Trophoblast cell (in vitro differentiated cells and primary cell): ENCODE data around the gene REEP1. TPM values are rescaled to one million over a fixed set of nuclear protein-coding genes. Genes with fewer than 3 reads are reported as not detected.

ENCODE experiments used
- DNase-seq, 2 donors: peaks; one replicate each; pipeline ENCODE4 v3.0.0-alpha.2; 2016
- H2AFZ ChIP-seq: 2 replicates; pipeline ENCODE4 v1.6.1; 2013; ENCODE audit warnings: low read length, moderate library complexity, mild to moderate bottlenecking; ENCODE audit not compliant: insufficient read depth, poor library complexity
- H2AK5ac ChIP-seq: 2 replicates; pipeline ENCODE4 v1.6.1; 2013; ENCODE audit warnings: mild to moderate bottlenecking, low read length
- H2BK120ac ChIP-seq: 2 replicates; pipeline ENCODE4 v1.6.1; 2013; ENCODE audit warnings: low read length, mild to moderate bottlenecking, moderate library complexity; ENCODE audit not compliant: insufficient read depth, poor library complexity
- H2BK12ac ChIP-seq: 2 replicates; pipeline ENCODE4 v1.6.1; 2013; ENCODE audit warnings: mild to moderate bottlenecking, low read length, moderate library complexity
- H2BK5ac ChIP-seq: 2 replicates; pipeline ENCODE4 v1.6.1; 2013; ENCODE audit warnings: low read length, low read depth, moderate library complexity, mild to moderate bottlenecking; ENCODE audit not compliant: poor library complexity
- H3K14ac ChIP-seq: 2 replicates; pipeline ENCODE4 v1.6.1; 2013; ENCODE audit warnings: mild to moderate bottlenecking, low read length
- H3K18ac ChIP-seq: 2 replicates; pipeline ENCODE4 v1.6.1; 2013; ENCODE audit warnings: mild to moderate bottlenecking, low read length
- H3K23ac ChIP-seq: 2 replicates; pipeline ENCODE4 v1.6.1; 2013; ENCODE audit warnings: low read length
- H3K27ac ChIP-seq: 2 replicates; pipeline ENCODE4 v1.5.1; 2013; ENCODE audit warnings: low read depth, mild to moderate bottlenecking, inconsistent platforms, low read length, moderate library complexity
- H3K27me3 ChIP-seq: 2 replicates; pipeline ENCODE4 v1.6.1; 2013; ENCODE audit warnings: inconsistent platforms, mild to moderate bottlenecking, low read length, moderate library complexity; ENCODE audit not compliant: insufficient read depth
- H3K36me3 ChIP-seq, 2 experiments: 1 replicate in 1 of 2; 2 replicates in 1 of 2; pipeline ENCODE4 v1.6.1; 2013; ENCODE audit warnings: low read length in 2 of 2, mild to moderate bottlenecking in 2 of 2, moderate library complexity in 1 of 2; ENCODE audit not compliant: insufficient read depth in 2 of 2, control insufficient read depth in 1 of 2
- H3K4ac ChIP-seq: 2 replicates; pipeline ENCODE4 v1.6.1; 2013; ENCODE audit warnings: low read depth, mild to moderate bottlenecking, low read length, moderate library complexity
- H3K4me1 ChIP-seq, 2 experiments: 1 replicate in 1 of 2; 2 replicates in 1 of 2; pipeline ENCODE4 v1.6.1; 2013; ENCODE audit warnings: low read length in 2 of 2, mild to moderate bottlenecking in 2 of 2, moderate library complexity in 1 of 2; ENCODE audit not compliant: insufficient read depth in 2 of 2, control insufficient read depth in 1 of 2
- H3K4me2 ChIP-seq: 2 replicates; pipeline ENCODE4 v1.6.1; 2013; ENCODE audit warnings: inconsistent platforms, mild to moderate bottlenecking, low read length, moderate library complexity
- H3K4me3 ChIP-seq: 2 replicates; pipeline ENCODE4 v1.5.1; 2013; ENCODE audit warnings: mild to moderate bottlenecking, low read depth, low read length, inconsistent platforms
- H3K79me1 ChIP-seq: one replicate; pipeline ENCODE4 v1.6.1; 2013; ENCODE audit warnings: low read length
- H3K79me2 ChIP-seq: 2 replicates; pipeline ENCODE4 v1.6.1; 2013; ENCODE audit warnings: low read length, mild to moderate bottlenecking; ENCODE audit not compliant: control insufficient read depth, insufficient read depth, poor library complexity
- H3K9ac ChIP-seq: 2 replicates; pipeline ENCODE4 v1.6.1; 2013; ENCODE audit warnings: mild to moderate bottlenecking, low read length
- H3K9me3 ChIP-seq: 2 replicates; pipeline ENCODE4 v1.6.1; 2013; ENCODE audit warnings: low read depth, mild to moderate bottlenecking, control low read depth, inconsistent platforms, low read length; ENCODE audit not compliant: insufficient read depth
- H4K12ac ChIP-seq: 2 replicates; pipeline ENCODE4 v1.6.1; 2013; ENCODE audit warnings: low read depth, mild to moderate bottlenecking, low read length, moderate library complexity
- H4K8ac ChIP-seq: 2 replicates; pipeline ENCODE4 v1.6.1; 2013; ENCODE audit warnings: low read depth, mild to moderate bottlenecking, low read length, moderate library complexity
- H4K91ac ChIP-seq: one replicate; pipeline ENCODE4 v1.6.1; 2013; ENCODE audit warnings: low read depth, mild to moderate bottlenecking, low read length, moderate library complexity
- WGBS: extraction: QIAGEN DNeasy Blood & Tissue Kit; methylation state at CpG from one replicate; pipeline ENCODE4 v1.1.7; 2013; ENCODE audit warnings: missing lambda C conversion rate; ENCODE audit not compliant: insufficient read length, insufficient coverage; ENCODE audit errors: extremely low coverage; 5-methylcytosine and 5-hydroxymethylcytosine counted together
- polyA plus RNA-seq: library from polyadenylated mRNA; stranded (reverse); fragments of 200-250 nt; gene quantifications from 2 replicates; pipeline ENCODE4 v1.2.3, GENCODE V29; 2013

REEP1 gene
- polyA plus RNA-seq, result 22.1 and 24.0 TPM in 2 replicates

GRCh38 chr2:86337244-86337835 lies at the start of gene REEP1:
Gene REEP1 (minus strand): TSS chr2:86337626. CDS start chr2:86337510, 116 bp downstream.
- H3K9ac ChIP-seq, result peak within 1 kb of the TSS; percentile 53
- no CpG with 5 or more reads among the region's 87 CpGs for WGBS
- no peaks in the 10 kb centered on the region for H3K36me3 ChIP-seq

GRCh38 chr2:86383844-86384243 lies 46.4 kb upstream of the REEP1 start:
- no peak overlapping the region for H3K14ac ChIP-seq
- H3K79me2 ChIP-seq, result no peaks in the 10 kb centered on the region
- no peaks in the 10 kb centered on the region for H3K36me3 ChIP-seq
- H4K12ac ChIP-seq, result no peak overlapping the region
- no peak overlapping the region for H4K8ac ChIP-seq
- no peak overlapping the region for H3K9ac ChIP-seq
- no peak overlapping the region for H2BK5ac ChIP-seq
- no peak overlapping the region for H3K23ac ChIP-seq
- no peaks in the 10 kb centered on the region for H3K27me3 ChIP-seq
- H3K27ac ChIP-seq, result no peak overlapping the region
- no peak overlapping the region for H4K91ac ChIP-seq
- H3K4me2 ChIP-seq, result no peak overlapping the region
- H2BK120ac ChIP-seq, result no peak overlapping the region
- H3K4ac ChIP-seq, result no peak overlapping the region
- H3K18ac ChIP-seq, result no peak overlapping the region
- H2AK5ac ChIP-seq, result no peak overlapping the region
- DNase-seq, result no peak
- H3K4me1 ChIP-seq, result no peaks in the 10 kb centered on the region
- H3K9me3 ChIP-seq, result no peaks in the 10 kb centered on the region
- no peak overlapping the region for H2AFZ ChIP-seq
- H2BK12ac ChIP-seq, result no peak overlapping the region
- H3K4me3 ChIP-seq, result no peak overlapping the region
- no CpG with 5 or more reads among the region's 1 CpG for WGBS
- no peaks in the 10 kb centered on the region for H3K79me1 ChIP-seq

More at GRCh38 chr2:86337244-86337835, at the start of gene REEP1:
- H2BK12ac ChIP-seq, result no peak within 1 kb of the TSS
- H3K27ac ChIP-seq, result no peak within 1 kb of the TSS
- no peak within 1 kb of the TSS for H3K14ac ChIP-seq
- H3K79me2 ChIP-seq, result no peaks in the 10 kb centered on the region
- H3K4me2 ChIP-seq, result peak within 1 kb of the TSS; percentile 94
- H2AK5ac ChIP-seq, result no peak within 1 kb of the TSS
- no peak within 1 kb of the TSS for H2BK5ac ChIP-seq
- H4K12ac ChIP-seq, result no peak within 1 kb of the TSS
- H3K18ac ChIP-seq, result no peak within 1 kb of the TSS
- H3K4ac ChIP-seq, result no peak within 1 kb of the TSS
- H3K79me1 ChIP-seq, result no peaks in the 10 kb centered on the region
- H3K4me3 ChIP-seq, result peak within 1 kb of the TSS; percentile 64
- H2AFZ ChIP-seq, result peak within 1 kb of the TSS; percentile 60
- DNase-seq, result peak; percentile 82 to 89
- H3K9me3 ChIP-seq, result peaks cover 5% of the 10 kb centered on the region
- H4K91ac ChIP-seq, result no peak within 1 kb of the TSS
- peak within 1 kb of the TSS; percentile 90 for H3K23ac ChIP-seq
- no peak within 1 kb of the TSS for H2BK120ac ChIP-seq
- H4K8ac ChIP-seq, result peak within 1 kb of the TSS; percentile 39
- H3K4me1 ChIP-seq, result peaks cover 0 to 8% of the 10 kb centered on the region in 2 experiments
- H3K27me3 ChIP-seq, result peaks cover 32% of the 10 kb centered on the region

- Histone ChIP-seq H2AFZ (no peak overlapping the region), H2BK12ac (no peak overlapping the region), H3K18ac (no peak overlapping the region), H3K79me1 (no peaks in the 10 kb centered on the region), H3K9me3 (no peaks in the 10 kb centered on the region), H3K27me3 (no peaks in the 10 kb centered on the region), H3K79me2 (no peaks in the 10 kb centered on the region), H3K14ac (no peak overlapping the region), H3K4me1 (no peaks in the 10 kb centered on the region), H3K4me3 (no peak overlapping the region), H3K4me2 (no peak overlapping the region), H2BK120ac (no peak overlapping the region), H2BK5ac (no peak overlapping the region), H3K27ac (no peak overlapping the region), H4K12ac (no peak overlapping the region), H3K36me3 (no peaks in the 10 kb centered on the region), H3K9ac (no peak overlapping the region), H3K23ac (no peak overlapping the region), H3K4ac (no peak overlapping the region), H4K91ac (no peak overlapping the region), H2AK5ac (no peak overlapping the region), H4K8ac (no peak overlapping the region)
- whole genome bisulfite sequencing, result no CpG with 5 or more reads among the region's 2 CpGs
- DNase-seq, result no peak
These were observed 45.3 kb upstream of the REEP1 start for GRCh38 chr2:86382698-86383097.

GRCh38 chr2:86382108-86382507 lies 44.7 kb upstream of the REEP1 start:
- H2BK5ac ChIP-seq, result no peak overlapping the region
- no peak overlapping the region for H3K4ac ChIP-seq
- H3K4me1 ChIP-seq, result no peaks in the 10 kb centered on the region
- H3K14ac ChIP-seq, result no peak overlapping the region
- DNase-seq, result peak; percentile 30 to 79
- no peak overlapping the region for H3K4me2 ChIP-seq
- no peak overlapping the region for H2BK12ac ChIP-seq
- no CpG with 5 or more reads among the region's 2 CpGs for WGBS
- H3K79me2 ChIP-seq, result no peaks in the 10 kb centered on the region
- no peak overlapping the region for H2AFZ ChIP-seq
- no peak overlapping the region for H3K27ac ChIP-seq
- H4K12ac ChIP-seq, result no peak overlapping the region
- H3K18ac ChIP-seq, result no peak overlapping the region
- H2BK120ac ChIP-seq, result no peak overlapping the region
- no peaks in the 10 kb centered on the region for H3K79me1 ChIP-seq
- no peak overlapping the region for H3K23ac ChIP-seq
- no peaks in the 10 kb centered on the region for H3K9me3 ChIP-seq
- no peak overlapping the region for H4K8ac ChIP-seq
- no peak overlapping the region for H3K4me3 ChIP-seq
- H2AK5ac ChIP-seq, result no peak overlapping the region
- H3K36me3 ChIP-seq, result no peaks in the 10 kb centered on the region
- H4K91ac ChIP-seq, result no peak overlapping the region
- no peaks in the 10 kb centered on the region for H3K27me3 ChIP-seq
- no peak overlapping the region for H3K9ac ChIP-seq
